VCaP (cell line): ENCODE measurements around the gene BRD4.

ENCODE experiments used
- H3K27ac ChIP-seq: fragments of 450-650 bp; 2 replicates; pipeline ENCODE4 v1.5.1; 2017
- TF ChIP-seq, protein P1 (sequence below): fragments of 450-650 bp; conservative IDR thresholded peaks from 2 replicates; pipeline ENCODE4 v1.5.1; 2017; ENCODE audit warnings: mild to moderate bottlenecking, moderate library complexity

The BRD4 gene

GRCh38 chr19:15332311-15332996, at the start of gene BRD4:
TSS of gene BRD4 (minus strand) at chr19:15332539. CDS start at chr19:15273099, 59,440 bp downstream.
- TF ChIP-seq, protein P1, sequence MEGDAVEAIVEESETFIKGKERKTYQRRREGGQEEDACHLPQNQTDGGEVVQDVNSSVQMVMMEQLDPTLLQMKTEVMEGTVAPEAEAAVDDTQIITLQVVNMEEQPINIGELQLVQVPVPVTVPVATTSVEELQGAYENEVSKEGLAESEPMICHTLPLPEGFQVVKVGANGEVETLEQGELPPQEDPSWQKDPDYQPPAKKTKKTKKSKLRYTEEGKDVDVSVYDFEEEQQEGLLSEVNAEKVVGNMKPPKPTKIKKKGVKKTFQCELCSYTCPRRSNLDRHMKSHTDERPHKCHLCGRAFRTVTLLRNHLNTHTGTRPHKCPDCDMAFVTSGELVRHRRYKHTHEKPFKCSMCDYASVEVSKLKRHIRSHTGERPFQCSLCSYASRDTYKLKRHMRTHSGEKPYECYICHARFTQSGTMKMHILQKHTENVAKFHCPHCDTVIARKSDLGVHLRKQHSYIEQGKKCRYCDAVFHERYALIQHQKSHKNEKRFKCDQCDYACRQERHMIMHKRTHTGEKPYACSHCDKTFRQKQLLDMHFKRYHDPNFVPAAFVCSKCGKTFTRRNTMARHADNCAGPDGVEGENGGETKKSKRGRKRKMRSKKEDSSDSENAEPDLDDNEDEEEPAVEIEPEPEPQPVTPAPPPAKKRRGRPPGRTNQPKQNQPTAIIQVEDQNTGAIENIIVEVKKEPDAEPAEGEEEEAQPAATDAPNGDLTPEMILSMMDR = no peak
- peak within 1 kb of the TSS; percentile 99 for H3K27ac ChIP-seq

- TF ChIP-seq, protein P1 = no peak
- peak overlapping the region; percentile 98 for H3K27ac ChIP-seq
These were observed 49.5 kb upstream of the BRD4 start for GRCh38 chr19:15381864-15382263.

- peak overlapping the region; percentile 98 for H3K27ac ChIP-seq
- TF ChIP-seq, protein P1 = no peak
These were observed 49.1 kb upstream of the BRD4 start for GRCh38 chr19:15381429-15381828.

GRCh38 chr19:15379999-15380647, 47.8 kb upstream of the BRD4 start:
- peak overlapping the region; percentile 98 for H3K27ac ChIP-seq
- TF ChIP-seq, protein P1 = no peak; the same call in 1 of the 2 replicates

GRCh38 chr19:15379083-15379998, 47.0 kb upstream of the BRD4 start, which contains the start of gene AKAP8:
TSS of gene AKAP8 (minus strand) at chr19:15379787. CDS start at chr19:15379731, 56 bp downstream.
- TF ChIP-seq, protein P1 = no peak
- H3K27ac ChIP-seq = peak within 1 kb of the TSS; percentile 98

DNA sequence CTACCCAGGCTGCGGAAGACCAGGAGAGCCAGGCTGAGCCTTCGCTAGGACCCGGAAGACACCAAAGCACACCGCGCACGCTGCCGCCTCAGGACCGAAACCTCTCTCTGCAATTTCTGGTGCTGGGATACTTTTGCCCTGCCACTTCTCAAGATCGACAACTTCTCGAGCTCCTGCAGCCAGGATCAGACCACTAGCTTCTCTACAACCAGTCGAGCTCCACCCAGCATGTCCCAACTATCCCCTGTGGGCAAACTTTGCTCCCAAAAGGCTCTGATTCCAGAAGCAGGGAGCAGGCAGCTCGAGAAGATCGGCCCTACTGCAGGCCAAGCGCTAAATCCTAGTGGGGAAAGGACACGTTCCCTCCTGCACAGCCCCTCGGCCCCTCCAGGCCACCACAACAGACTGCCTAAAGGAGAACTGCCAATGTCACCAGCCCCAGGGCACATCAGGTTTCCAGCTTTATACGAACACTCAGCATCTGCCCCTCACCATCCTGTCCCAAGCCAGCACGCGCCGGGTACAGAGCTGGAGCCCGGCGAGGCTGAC, 46.3 kb upstream of the BRD4 start:
- peak overlapping the region; percentile 98 for H3K27ac ChIP-seq
- TF ChIP-seq, protein P1 = no peak
